HG03139 (cell line): Measurements from ENCODE around the gene MYH14.

Source experiments
- ATAC-seq: cut with Tn5 transposase; IDR thresholded peaks from one replicate; pipeline ENCODE4 v1.9.1; 2021; ENCODE audit not compliant: unreplicated experiment

Gene MYH14

DNA sequence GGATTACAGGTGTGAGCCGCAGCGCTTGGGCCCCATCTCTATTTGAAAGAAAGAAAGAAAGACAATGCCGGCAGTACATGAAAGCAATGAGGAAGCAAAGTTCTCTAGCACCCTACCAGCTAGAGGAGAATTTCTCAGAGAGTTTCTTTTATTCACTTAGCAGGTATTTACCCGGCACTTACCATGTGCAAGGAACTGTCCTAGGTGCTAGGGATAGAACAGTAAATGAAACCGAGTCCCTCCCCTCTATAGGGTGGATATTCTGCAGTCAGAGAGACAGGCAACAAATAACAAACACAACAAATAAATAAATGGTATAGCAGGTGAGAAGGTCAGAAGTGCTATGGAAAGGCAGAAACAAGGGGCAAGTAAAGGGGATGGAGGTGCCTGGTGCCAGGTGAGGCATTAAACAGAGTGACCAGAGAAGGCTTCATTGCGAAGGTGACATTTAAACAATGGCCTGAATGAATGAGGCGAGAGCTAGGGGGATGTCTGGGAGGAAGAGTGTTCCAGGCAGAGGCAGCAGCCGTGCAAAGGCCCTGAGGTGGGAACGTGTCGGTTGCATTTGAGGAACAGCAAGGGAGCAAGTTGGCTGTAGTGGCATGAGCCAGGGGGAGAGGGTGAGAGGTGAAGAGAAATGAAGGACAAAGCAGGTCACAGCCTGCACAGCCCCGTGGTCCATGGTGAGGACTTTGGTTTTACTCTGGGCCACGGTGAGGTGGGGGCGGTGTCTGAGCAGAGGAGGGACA, 10.8 kb upstream of the MYH14 start:
- ATAC-seq: no peak

DNA sequence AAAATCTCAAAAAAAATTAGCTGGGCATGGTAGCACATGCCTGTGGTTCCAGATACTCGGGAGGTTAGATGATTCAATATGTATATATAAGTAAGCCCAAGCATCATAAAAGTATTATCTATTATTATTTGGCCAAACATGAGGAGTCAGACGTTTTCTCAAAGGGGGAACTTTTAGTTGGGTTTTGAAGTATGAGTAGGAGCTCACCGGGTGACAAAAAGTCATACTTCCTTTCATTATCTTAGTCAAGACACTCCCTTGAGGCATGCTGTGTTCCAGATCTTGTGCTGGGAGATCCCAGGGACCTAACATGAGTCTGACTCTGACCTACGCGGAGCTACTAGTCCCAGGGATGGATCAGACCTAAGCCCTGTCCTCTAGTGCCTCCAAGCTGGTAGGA, 8.2 kb upstream of the MYH14 start:
- no peak for ATAC-seq

- ATAC-seq: no peak
These were observed 7.0 kb upstream of the MYH14 start for GRCh38 chr19:50196322-50196932.

GRCh38 chr19:50197348-50197747, 6.1 kb upstream of the MYH14 start:
- ATAC-seq: no peak

- no peak for ATAC-seq
These were observed 4.8 kb upstream of the MYH14 start for GRCh38 chr19:50198431-50199258.

- ATAC-seq: no peak
These were observed 4.2 kb upstream of the MYH14 start for GRCh38 chr19:50199259-50199555.

- no peak for ATAC-seq
These were observed 1.0 kb upstream of the MYH14 start for GRCh38 chr19:50202386-50202785.

GRCh38 chr19:50202962-50203280, 501 bp upstream of the MYH14 start:
- ATAC-seq: no peak

DNA sequence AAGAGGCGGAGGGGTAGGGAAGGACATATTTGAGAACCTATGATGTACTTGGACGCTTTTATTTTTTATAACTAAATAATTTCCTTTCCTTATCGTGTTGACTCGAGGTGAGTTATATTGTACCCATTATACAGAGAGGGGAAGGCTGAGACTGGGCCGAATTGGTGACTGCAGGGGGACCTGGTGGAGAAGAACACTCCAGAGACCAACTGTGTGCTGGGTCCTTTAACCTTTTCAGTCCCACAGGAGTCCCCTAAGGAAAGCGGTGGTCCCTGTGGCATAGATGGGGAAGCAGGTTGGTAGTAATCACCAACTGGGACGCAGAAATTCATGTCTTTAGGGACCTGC, 633 bp downstream of the MYH14 start:
- ATAC-seq: no peak

- no peak for ATAC-seq
These were observed 1.6 kb downstream of the MYH14 start for GRCh38 chr19:50204811-50205675.

GRCh38 chr19:50205681-50206138, 2.3 kb downstream of the MYH14 start:
- ATAC-seq: no peak

DNA sequence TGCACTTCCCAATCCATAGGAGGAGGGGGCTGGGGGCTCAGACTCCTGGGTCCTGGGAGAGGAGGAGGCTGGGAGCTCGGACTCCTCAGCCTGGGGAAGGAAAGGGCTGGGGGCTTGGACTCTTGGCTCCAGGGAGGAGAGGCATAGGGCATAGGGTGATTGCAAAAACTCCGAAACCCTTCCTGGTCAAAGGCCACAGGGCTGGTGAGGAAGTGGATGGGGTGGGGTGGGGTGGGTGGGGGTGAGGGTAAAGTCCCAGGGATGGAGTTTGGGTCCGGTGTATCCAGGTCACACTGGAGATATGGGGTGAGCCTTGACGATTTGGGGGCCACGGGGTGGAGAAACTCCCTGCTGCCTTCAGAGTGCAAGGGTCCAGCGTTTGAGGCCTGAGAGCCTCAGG, 2.8 kb downstream of the MYH14 start:
- no peak for ATAC-seq

- no peak for ATAC-seq
These were observed 4.3 kb downstream of the MYH14 start for GRCh38 chr19:50207730-50208129.

GRCh38 chr19:50209131-50209530, 5.7 kb downstream of the MYH14 start:
- ATAC-seq: no peak

DNA sequence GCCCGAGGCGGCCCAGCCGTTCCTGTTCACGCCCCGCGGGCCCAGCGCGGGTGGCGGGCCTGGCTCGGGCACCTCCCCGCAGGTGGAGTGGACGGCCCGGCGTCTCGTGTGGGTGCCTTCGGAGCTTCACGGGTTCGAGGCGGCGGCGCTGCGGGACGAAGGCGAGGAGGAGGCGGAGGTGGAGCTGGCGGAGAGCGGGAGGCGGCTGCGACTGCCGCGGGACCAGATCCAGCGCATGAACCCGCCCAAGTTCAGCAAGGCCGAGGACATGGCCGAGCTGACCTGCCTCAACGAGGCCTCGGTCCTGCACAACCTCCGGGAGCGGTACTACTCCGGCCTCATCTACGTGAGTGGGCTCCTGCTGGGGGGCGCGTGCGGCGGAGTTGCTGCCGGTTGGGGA, 7.0 kb downstream of the MYH14 start:
- no peak for ATAC-seq

- no peak for ATAC-seq
These were observed 10.5 kb downstream of the MYH14 start for GRCh38 chr19:50213925-50214324.

DNA sequence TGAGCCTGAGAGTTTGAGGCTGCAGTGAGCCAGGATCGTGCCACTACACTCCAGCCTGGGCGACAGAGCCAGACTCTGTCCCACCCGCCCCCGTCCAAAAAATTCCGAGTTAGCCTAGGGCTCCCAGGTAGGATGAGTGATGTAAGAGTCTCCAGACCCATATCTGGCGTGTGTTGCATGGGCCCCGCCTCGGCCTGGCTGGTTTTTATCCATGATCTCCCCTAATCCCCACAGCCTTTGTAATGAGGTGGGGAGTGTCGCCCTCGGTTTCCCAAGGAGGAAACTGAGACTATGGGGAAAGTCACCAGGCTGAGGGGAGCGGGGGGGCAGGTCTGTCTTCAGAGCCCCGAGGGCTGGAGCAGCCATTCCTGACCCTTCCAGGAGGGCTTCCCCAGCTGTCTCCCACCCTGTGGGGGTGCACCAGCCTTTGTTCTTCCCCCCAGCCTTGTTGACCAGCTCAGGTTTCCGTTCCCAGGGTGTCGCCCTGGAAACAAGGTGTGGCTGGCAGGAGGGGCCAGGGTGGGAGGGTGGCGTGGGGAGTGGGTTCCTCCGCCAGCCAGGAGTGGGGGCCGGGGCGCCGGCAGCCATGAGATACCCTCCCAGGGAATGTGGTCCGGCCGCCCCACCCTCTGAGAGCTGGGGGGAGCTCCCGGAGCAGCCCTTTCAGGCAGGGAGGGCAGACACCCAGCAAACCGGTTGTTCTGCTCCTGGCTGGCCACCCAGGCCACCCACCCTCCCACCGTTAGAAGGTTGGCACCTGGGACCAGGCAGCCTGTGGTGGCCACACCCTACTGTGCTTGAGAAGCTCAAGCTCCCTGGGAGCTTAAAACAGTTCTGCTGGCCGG, 11.5 kb downstream of the MYH14 start:
- no peak for ATAC-seq

GRCh38 chr19:50215820-50216219, 12.4 kb downstream of the MYH14 start:
- no peak for ATAC-seq

GRCh38 chr19:50221087-50221486, 17.7 kb downstream of the MYH14 start:
- no peak for ATAC-seq

GRCh38 chr19:50222691-50223438, 19.4 kb downstream of the MYH14 start:
- ATAC-seq: no peak
